Mesenchymal stem cell (in vitro differentiated cells and primary cell): ENCODE data around the gene GLCE.
A peak's percentile ranks its signal among the peaks of the same experiment; 100 is the strongest.

Experiments used
- DNase-seq: peaks from one replicate; pipeline ENCODE4 v3.0.0-alpha.2; 2013
- H2AFZ ChIP-seq: one replicate; pipeline ENCODE4 v1.6.1; 2013; ENCODE audit warnings: low read depth, mild to moderate bottlenecking, control low read depth, inconsistent platforms, low read length, moderate library complexity
- H2AK5ac ChIP-seq: 2 replicates; pipeline ENCODE4 v1.6.1; 2013; ENCODE audit warnings: low read length, moderate library complexity, mild to moderate bottlenecking, inconsistent platforms; ENCODE audit not compliant: severe bottlenecking
- H2BK120ac ChIP-seq: one replicate; pipeline ENCODE4 v1.6.1; 2013; ENCODE audit warnings: low read depth, mild to moderate bottlenecking, inconsistent platforms, low read length, moderate library complexity
- H2BK12ac ChIP-seq, 2 experiments: one replicate each; pipeline ENCODE4 v1.6.1; 2013; ENCODE audit warnings: inconsistent platforms in 2 of 2, low read length in 2 of 2, mild to moderate bottlenecking in 2 of 2, moderate library complexity in 2 of 2, control low read depth in 1 of 2
- H2BK15ac ChIP-seq: one replicate; pipeline ENCODE4 v1.6.1; 2013; ENCODE audit warnings: mild to moderate bottlenecking, low read depth, inconsistent platforms; ENCODE audit not compliant: poor library complexity, severe bottlenecking
- H2BK5ac ChIP-seq: 2 replicates; pipeline ENCODE4 v1.6.1; 2013; ENCODE audit warnings: low read depth, mild to moderate bottlenecking, low read length, control low read depth, inconsistent platforms; ENCODE audit not compliant: poor library complexity, severe bottlenecking
- H3K14ac ChIP-seq, 2 experiments: one replicate each; pipeline ENCODE4 v1.6.1; 2013; ENCODE audit warnings: inconsistent platforms in 2 of 2, low read length in 2 of 2, control low read depth in 1 of 2, mild to moderate bottlenecking in 1 of 2, moderate library complexity in 1 of 2
- H3K18ac ChIP-seq, 2 experiments: one replicate each; pipeline ENCODE4 v1.6.1; 2013; ENCODE audit warnings: inconsistent platforms in 2 of 2, low read length in 2 of 2, control low read depth in 1 of 2, low read depth in 1 of 2, mild to moderate bottlenecking in 1 of 2
- H3K23ac ChIP-seq, 2 experiments: one replicate each; pipeline ENCODE4 v1.6.1; 2013; ENCODE audit warnings: inconsistent platforms in 2 of 2, low read length in 2 of 2, mild to moderate bottlenecking in 2 of 2, moderate library complexity in 2 of 2, control low read depth in 1 of 2
- H3K27ac ChIP-seq: 2 replicates; pipeline ENCODE4 v1.5.1; 2013; ENCODE audit warnings: mild to moderate bottlenecking, moderate library complexity, low read length, control low read depth, inconsistent platforms; ENCODE audit not compliant: poor library complexity, severe bottlenecking
- H3K27me3 ChIP-seq, 2 experiments: 2 replicates each; pipeline versions ENCODE4 v1.6.1 to v1.7.0; 2013; ENCODE audit warnings: low read length in 2 of 2, mild to moderate bottlenecking in 2 of 2, moderate library complexity in 2 of 2, control low read depth in 1 of 2, inconsistent platforms in 1 of 2; ENCODE audit not compliant: control insufficient read depth in 1 of 2, insufficient read depth in 1 of 2
- H3K36me3 ChIP-seq, 2 experiments: 2 replicates each; pipeline versions ENCODE4 v1.6.1 to v1.7.0; 2013; ENCODE audit warnings: low read length in 2 of 2, control low read depth in 1 of 2, inconsistent platforms in 1 of 2, low read depth in 1 of 2, mild to moderate bottlenecking in 1 of 2; ENCODE audit not compliant: insufficient read depth in 2 of 2, control insufficient read depth in 1 of 2
- H3K4ac ChIP-seq, 2 experiments: one replicate each; pipeline ENCODE4 v1.6.1; 2013; ENCODE audit warnings: inconsistent platforms in 2 of 2, low read length in 2 of 2, mild to moderate bottlenecking in 2 of 2, moderate library complexity in 2 of 2, control low read depth in 1 of 2, low read depth in 1 of 2
- H3K4me1 ChIP-seq: 2 replicates; pipeline ENCODE4 v1.6.1; 2013; ENCODE audit warnings: low read depth, low read length, control low read depth; ENCODE audit not compliant: control insufficient read depth, insufficient read depth
- H3K4me2 ChIP-seq: 2 replicates; pipeline ENCODE4 v1.6.1; 2013; ENCODE audit warnings: low read length, mild to moderate bottlenecking, inconsistent platforms; ENCODE audit not compliant: poor library complexity, severe bottlenecking
- H3K4me3 ChIP-seq, 2 experiments: 2 replicates each; pipeline versions ENCODE4 v1.5.1 to v1.7.0; 2013; ENCODE audit warnings: low read length in 2 of 2, mild to moderate bottlenecking in 2 of 2, control low read depth in 1 of 2, low read depth in 1 of 2; ENCODE audit not compliant: insufficient read depth in 1 of 2
- H3K79me1 ChIP-seq: replicated peaks from 2 replicates; pipeline ENCODE4 v1.6.1; 2013; ENCODE audit warnings: mild to moderate bottlenecking, control low read depth, low read length, inconsistent platforms; ENCODE audit not compliant: poor library complexity, severe bottlenecking
- H3K9ac ChIP-seq: 2 replicates; pipeline ENCODE4 v1.7.0; 2013; ENCODE audit warnings: mild to moderate bottlenecking, low read length, moderate library complexity
- H3K9me3 ChIP-seq: 2 replicates; pipeline ENCODE4 v1.7.0; 2013; ENCODE audit warnings: mild to moderate bottlenecking, low read length; ENCODE audit not compliant: control insufficient read depth
- H4K8ac ChIP-seq: one replicate; pipeline ENCODE4 v1.6.1; 2013; ENCODE audit warnings: inconsistent platforms, mild to moderate bottlenecking, low read length, moderate library complexity
- H4K91ac ChIP-seq: one replicate; pipeline ENCODE4 v1.6.1; 2013; ENCODE audit warnings: mild to moderate bottlenecking, low read length, inconsistent platforms
- WGBS: methylation state at CpG from one replicate; pipeline ENCODE4 v1.1.7; 2013; ENCODE audit warnings: mixed read lengths; 5-methylcytosine and 5-hydroxymethylcytosine counted together

GLCE gene

DNA sequence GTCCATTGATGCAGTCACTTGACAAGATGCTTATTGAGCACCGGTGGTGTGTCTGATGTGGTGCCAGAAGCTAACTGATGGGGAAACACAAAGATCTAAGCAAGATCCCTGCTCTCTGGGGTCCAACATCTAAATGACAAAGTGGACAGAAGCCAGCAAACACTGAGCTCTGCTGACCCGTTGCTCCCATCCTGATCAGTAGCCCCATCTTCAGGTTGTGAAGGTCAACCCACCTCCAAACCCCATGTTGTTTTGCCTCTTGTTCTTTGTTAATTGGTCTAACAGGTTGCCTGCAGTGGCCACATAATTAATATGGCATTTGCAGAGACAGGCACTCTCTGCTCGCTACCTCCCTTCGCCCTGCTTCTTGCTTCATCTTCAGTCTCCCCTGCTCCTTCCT is 21.5 kb upstream of the GLCE start:
- H3K79me1 ChIP-seq, result no peaks in the 10 kb centered on the region
- H2BK5ac ChIP-seq, result no peak overlapping the region
- H3K27ac ChIP-seq, result no peak overlapping the region
- H3K9ac ChIP-seq, result no peak overlapping the region
- H4K8ac ChIP-seq, result no peak overlapping the region
- 90% methylated on average over 4 of the region's 4 CpGs for WGBS
- no peak overlapping the region for H3K4me2 ChIP-seq
- H2BK12ac ChIP-seq, result no peak overlapping the region
- H3K9me3 ChIP-seq, result peaks cover 4% of the 10 kb centered on the region
- H3K36me3 ChIP-seq, result no peaks in the 10 kb centered on the region
- H2BK15ac ChIP-seq, result no peak overlapping the region
- no peak overlapping the region for H3K4me3 ChIP-seq
- no peak overlapping the region for H2BK120ac ChIP-seq
- peaks cover 48 to 72% of the 10 kb centered on the region in 2 experiments for H3K27me3 ChIP-seq
- no peak overlapping the region for H3K14ac ChIP-seq
- no peak overlapping the region for H2AFZ ChIP-seq
- no peak overlapping the region for H3K4ac ChIP-seq
- no peak overlapping the region for H2AK5ac ChIP-seq
- H3K18ac ChIP-seq, result no peak overlapping the region
- H4K91ac ChIP-seq, result no peak overlapping the region
- DNase-seq, result no peak
- H3K4me1 ChIP-seq, result peaks cover 2% of the 10 kb centered on the region
- H3K23ac ChIP-seq, result no peak overlapping the region

GRCh38 chr15:69140306-69140705 is 20.1 kb upstream of the GLCE start:
- no peak overlapping the region for H3K4me3 ChIP-seq
- no peak overlapping the region for H2AK5ac ChIP-seq
- H3K4me1 ChIP-seq, result peaks cover 2% of the 10 kb centered on the region
- peak overlapping the region in 1 of 2 experiments; percentile 16 for H3K4ac ChIP-seq
- H3K9ac ChIP-seq, result no peak overlapping the region
- peaks cover 52 to 72% of the 10 kb centered on the region in 2 experiments for H3K27me3 ChIP-seq
- no peaks in the 10 kb centered on the region for H3K36me3 ChIP-seq
- peaks cover 4% of the 10 kb centered on the region for H3K9me3 ChIP-seq
- 89% methylated on average over 11 of the region's 13 CpGs for WGBS
- H2BK15ac ChIP-seq, result no peak overlapping the region
- H3K27ac ChIP-seq, result no peak overlapping the region
- peak overlapping the region; percentile 43 for H2AFZ ChIP-seq
- no peak overlapping the region for H2BK120ac ChIP-seq
- no peak overlapping the region for H2BK12ac ChIP-seq
- H2BK5ac ChIP-seq, result no peak overlapping the region
- H3K14ac ChIP-seq, result peak overlapping the region in 1 of 2 experiments; percentile 55
- no peaks in the 10 kb centered on the region for H3K79me1 ChIP-seq
- no peak overlapping the region for H3K23ac ChIP-seq
- H3K18ac ChIP-seq, result no peak overlapping the region
- no peak for DNase-seq
- no peak overlapping the region for H4K91ac ChIP-seq
- no peak overlapping the region for H3K4me2 ChIP-seq
- H4K8ac ChIP-seq, result no peak overlapping the region

DNA sequence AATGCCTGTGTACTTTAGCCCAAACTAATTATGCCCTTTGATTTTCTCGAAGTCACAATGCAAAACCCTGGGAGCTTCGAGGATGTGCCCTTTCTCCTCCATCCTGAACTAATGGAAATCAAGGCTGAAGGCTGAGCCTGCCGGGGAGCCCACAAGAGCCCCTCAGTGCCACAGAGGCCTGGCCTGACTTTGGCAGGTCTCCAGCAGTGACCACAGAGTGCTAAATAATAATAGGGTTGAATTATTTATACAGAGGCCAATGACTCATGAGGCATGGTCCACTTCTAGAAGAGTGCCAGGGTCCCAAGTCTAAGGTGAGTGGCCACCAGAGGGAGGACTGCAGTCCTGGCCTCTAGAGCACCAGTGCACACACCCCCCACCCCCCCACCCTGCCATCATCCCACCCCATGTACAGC is 19.1 kb upstream of the GLCE start:
- no peak overlapping the region for H4K8ac ChIP-seq
- H3K79me1 ChIP-seq, result no peaks in the 10 kb centered on the region

DNA sequence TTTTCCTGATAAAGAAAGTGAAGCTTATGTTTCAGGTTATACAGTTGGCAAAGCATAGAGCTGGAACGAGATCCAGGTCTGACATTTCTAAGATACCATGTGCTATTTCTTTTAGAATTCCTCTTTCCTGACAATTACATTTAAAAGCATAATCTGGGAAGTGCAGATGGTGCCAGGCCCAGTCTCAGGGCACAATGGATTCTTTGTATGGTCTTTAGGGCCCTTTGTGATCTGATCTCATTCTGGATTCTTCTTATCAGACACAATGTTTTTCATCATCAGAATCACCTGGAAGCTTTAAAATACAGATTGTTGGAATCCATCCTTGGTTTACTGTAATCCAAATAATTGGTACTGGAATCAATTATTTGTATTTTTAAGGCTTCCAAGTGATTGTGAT is 18.6 kb upstream of the GLCE start:
- no peaks in the 10 kb centered on the region for H3K36me3 ChIP-seq
- H3K18ac ChIP-seq, result no peak overlapping the region
- no CpG with 5 or more reads among the region's 1 CpG for WGBS
- no peak for DNase-seq
- H3K23ac ChIP-seq, result no peak overlapping the region
- no peak overlapping the region for H2BK12ac ChIP-seq
- no peak overlapping the region for H2BK120ac ChIP-seq
- no peak overlapping the region for H2BK5ac ChIP-seq
- no peak overlapping the region for H3K27ac ChIP-seq
- H3K4me2 ChIP-seq, result no peak overlapping the region
- peaks cover 66 to 71% of the 10 kb centered on the region in 2 experiments for H3K27me3 ChIP-seq
- no peak overlapping the region for H2AK5ac ChIP-seq
- H4K91ac ChIP-seq, result no peak overlapping the region
- H4K8ac ChIP-seq, result no peak overlapping the region
- no peaks in the 10 kb centered on the region for H3K79me1 ChIP-seq
- H2BK15ac ChIP-seq, result no peak overlapping the region
- H3K4me1 ChIP-seq, result peaks cover 2% of the 10 kb centered on the region
- H3K4ac ChIP-seq, result no peak overlapping the region
- H3K9me3 ChIP-seq, result peaks cover 4% of the 10 kb centered on the region
- H3K14ac ChIP-seq, result no peak overlapping the region
- H3K4me3 ChIP-seq, result no peak overlapping the region
- H2AFZ ChIP-seq, result no peak overlapping the region
- H3K9ac ChIP-seq, result no peak overlapping the region

More for the DNA sequence above, 19.1 kb upstream of the GLCE start:
- H3K36me3 ChIP-seq, result no peaks in the 10 kb centered on the region
- H2AFZ ChIP-seq, result no peak overlapping the region
- H3K23ac ChIP-seq, result no peak overlapping the region
- no peak overlapping the region for H3K9ac ChIP-seq
- H3K4me2 ChIP-seq, result no peak overlapping the region
- H2BK15ac ChIP-seq, result no peak overlapping the region
- DNase-seq, result peak; percentile 39
- no peak overlapping the region for H2AK5ac ChIP-seq
- no peak overlapping the region for H3K4ac ChIP-seq
- H3K4me3 ChIP-seq, result no peak overlapping the region
- no peak overlapping the region for H2BK5ac ChIP-seq
- no peak overlapping the region for H3K18ac ChIP-seq
- WGBS, result 75% methylated on average over 3 of the region's 3 CpGs
- peaks cover 2% of the 10 kb centered on the region for H3K4me1 ChIP-seq
- peaks cover 4% of the 10 kb centered on the region for H3K9me3 ChIP-seq
- no peak overlapping the region for H3K14ac ChIP-seq
- no peak overlapping the region for H2BK12ac ChIP-seq
- H3K27ac ChIP-seq, result no peak overlapping the region
- H2BK120ac ChIP-seq, result no peak overlapping the region
- peaks cover 62 to 75% of the 10 kb centered on the region in 2 experiments for H3K27me3 ChIP-seq
- H4K91ac ChIP-seq, result no peak overlapping the region
